CD4-positive, alpha-beta T cell treated with Interleukin-4 for 1 hour (primary cell): ENCODE results near the gene SLC1A6.
"Not testable (repeated sequence)": the region's sequence is repeated elsewhere in the genome, so short reads cannot be mapped to it uniquely, and the experiment has no call there.

Experiments used
- DNase-seq, 2 donors: peaks; one replicate each; pipeline ENCODE4 v3.0.0-alpha.2; 2020 to 2022

Gene SLC1A6

GRCh38 chr19:14979476-14980255 lies at the start of gene SLC1A6:
Gene SLC1A6, minus strand, starts transcription at chr19:14979864. Its CDS starts 6,954 bp downstream, at chr19:14972910.
- DNase-seq, result no peak

- DNase-seq, result no peak
Observed at GRCh38 chr19:15028490-15028889, 48.8 kb upstream of the SLC1A6 start.

GRCh38 chr19:15025217-15025616 lies 45.6 kb upstream of the SLC1A6 start:
- DNase-seq, result peak in 1 of 2 donors; percentile 12

DNA sequence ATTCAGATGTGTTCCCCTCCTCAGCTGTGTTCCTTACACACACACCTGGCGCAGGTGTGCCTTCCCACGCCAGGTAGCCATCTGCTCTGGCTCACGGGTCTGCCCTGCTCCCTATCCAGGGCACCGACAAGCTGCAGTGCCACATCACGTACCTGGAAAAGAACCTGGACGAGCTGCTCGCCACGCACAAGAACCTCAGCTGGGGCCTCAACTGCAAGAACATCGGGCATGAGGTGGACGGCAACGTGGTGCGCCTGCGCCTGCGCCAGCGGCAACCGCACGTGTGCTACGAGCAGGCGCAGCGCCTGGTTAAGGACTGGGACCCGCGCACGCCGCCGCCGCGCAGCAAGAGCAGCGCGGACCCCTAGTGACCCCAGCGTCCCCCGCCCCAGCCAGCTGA lies 43.1 kb upstream of the SLC1A6 start:
- no peak for DNase-seq

GRCh38 chr19:15021286-15022007 lies 41.8 kb upstream of the SLC1A6 start:
- no peak for DNase-seq

DNA sequence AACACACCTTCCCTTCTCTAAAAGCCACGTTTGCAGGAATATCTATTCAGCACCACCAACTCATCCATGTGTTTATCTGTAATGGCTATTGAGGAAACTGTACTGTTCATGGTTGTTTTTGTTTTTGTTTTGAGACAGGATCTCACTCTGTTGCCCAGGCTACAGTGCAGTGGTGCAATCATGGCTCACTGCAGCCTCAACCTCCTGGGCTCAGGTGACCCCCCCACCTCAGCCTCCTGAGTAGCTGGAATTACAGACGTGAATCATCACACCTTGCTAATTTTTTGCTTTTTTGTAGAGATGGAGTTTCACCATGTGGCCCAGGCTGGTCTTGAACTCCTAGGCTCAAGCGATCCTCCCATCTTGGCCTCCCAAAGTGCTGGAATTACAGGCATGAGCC lies 39.2 kb upstream of the SLC1A6 start:
- DNase-seq, result not testable (repeated sequence)

DNA sequence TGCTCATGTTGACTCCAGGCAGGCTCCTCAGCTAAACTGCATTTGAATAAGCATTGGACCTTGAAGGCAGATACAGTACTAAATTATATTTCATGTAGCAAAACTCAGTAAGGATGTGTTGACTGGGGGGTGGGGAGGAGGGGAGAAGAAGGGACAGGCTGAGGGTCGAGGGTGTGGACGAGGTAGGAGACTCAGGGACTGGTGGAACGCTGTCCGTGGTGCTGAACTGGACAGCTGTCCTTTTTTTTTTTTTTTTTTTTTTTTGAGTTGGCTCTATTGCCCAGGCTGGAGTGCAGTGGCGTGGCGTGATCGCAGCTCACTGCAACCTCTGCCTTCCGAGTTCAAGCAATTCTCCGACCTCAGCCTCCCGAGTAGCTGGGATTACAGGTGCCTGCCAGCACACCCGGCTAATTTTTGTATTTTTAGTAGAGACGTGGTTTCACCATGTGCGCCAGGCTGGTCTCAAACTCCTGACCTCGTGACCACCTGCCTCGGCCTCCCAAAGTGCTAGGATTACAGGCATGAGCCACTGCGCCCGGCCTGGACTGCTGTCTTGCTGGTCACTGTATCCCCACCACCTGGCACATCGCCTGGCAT lies 36.4 kb upstream of the SLC1A6 start:
- DNase-seq, result no peak

GRCh38 chr19:15014579-15014978 lies 34.9 kb upstream of the SLC1A6 start:
- no peak for DNase-seq

- no peak for DNase-seq
Observed at GRCh38 chr19:15010501-15011300, 31.0 kb upstream of the SLC1A6 start.

GRCh38 chr19:15008308-15008707 lies 28.6 kb upstream of the SLC1A6 start:
- no peak for DNase-seq

DNA sequence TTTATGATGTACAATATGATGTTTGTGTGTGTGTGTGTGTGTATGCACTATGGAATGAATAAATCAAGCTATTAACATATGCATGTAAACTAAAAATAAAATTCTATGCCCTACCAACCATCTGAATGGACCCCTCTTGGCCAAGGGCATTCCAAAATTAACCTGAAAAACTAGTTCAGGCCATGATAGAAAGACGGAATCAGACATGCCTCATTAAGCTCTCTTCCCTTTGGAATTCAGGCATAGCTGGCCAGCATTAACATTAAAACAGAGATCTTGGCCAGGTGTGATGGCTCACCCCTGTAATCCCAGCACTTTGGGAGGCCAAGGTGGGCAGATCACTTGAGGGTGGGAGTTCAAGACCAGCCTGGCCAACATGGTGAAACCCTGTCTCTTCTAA lies 18.3 kb upstream of the SLC1A6 start:
- no peak for DNase-seq

DNA sequence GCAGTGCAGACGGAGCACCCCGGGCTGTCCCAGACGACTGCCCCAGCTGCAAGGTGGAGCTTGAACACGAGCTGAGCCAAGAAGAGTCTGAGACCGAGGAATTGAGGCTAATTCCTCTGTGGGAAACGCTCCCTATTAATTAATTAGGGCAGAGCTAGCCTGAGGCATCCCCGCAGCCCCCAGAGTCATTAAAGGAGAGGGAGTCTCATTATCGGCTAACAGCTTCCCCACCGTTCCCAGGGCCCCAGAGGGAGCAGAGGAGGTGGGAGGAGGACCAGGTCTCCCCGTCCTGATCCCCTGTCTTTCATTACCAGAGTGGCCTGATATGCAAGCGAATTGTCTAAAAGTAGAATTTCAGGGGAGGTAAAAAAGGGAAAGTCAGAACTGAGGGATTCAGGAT lies 13.1 kb upstream of the SLC1A6 start:
- DNase-seq, result no peak

- no peak for DNase-seq
Observed at GRCh38 chr19:14985133-14985532, 5.5 kb upstream of the SLC1A6 start.

DNA sequence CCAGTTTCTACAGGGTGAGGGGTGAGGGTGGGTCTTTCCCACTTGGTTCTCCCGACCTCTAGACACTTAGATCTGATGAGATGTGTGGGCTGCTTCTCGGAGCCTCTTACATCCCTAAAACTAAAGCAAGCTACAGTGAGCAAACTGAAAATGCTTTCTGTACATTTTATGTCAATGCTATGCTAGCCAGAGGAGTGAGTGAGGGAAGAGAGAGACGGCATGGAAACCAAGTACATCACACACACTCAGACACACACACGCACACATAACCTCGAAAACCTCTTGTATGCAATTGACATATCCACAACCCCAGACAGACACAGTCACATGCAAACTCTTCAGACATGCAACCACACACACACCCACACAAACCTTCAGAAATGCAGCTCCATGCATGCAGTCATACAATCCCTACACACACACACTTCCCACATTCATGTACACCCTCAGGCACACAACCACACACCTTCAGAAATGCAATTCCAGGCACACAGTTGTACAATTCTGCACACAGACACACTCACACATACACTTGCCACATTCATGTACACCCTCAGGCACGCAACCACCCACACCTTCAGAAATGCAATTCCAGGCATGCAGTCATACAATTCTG lies 1.4 kb downstream of the SLC1A6 start:
- DNase-seq, result no peak

GRCh38 chr19:14977128-14977527 lies 2.5 kb downstream of the SLC1A6 start:
- no peak for DNase-seq

DNA sequence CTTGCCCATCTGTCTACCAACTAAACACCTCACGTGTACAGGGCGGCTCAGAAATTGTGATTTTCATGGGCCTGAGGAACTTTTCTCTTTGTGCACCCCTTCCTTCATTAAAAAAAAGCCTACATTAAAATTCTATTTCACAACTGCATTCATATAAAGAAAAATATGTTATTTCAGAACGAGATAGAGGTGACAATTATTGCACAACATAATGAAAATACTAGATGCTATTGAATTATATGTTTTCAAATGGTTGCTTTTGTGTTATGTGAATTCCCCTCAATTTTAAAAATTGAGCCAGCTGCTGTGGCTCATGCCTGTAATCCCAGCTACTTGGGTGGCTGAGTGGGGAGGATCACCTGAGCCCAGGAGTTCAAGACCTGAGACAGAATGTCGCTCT lies 5.2 kb downstream of the SLC1A6 start:
- no peak for DNase-seq

DNA sequence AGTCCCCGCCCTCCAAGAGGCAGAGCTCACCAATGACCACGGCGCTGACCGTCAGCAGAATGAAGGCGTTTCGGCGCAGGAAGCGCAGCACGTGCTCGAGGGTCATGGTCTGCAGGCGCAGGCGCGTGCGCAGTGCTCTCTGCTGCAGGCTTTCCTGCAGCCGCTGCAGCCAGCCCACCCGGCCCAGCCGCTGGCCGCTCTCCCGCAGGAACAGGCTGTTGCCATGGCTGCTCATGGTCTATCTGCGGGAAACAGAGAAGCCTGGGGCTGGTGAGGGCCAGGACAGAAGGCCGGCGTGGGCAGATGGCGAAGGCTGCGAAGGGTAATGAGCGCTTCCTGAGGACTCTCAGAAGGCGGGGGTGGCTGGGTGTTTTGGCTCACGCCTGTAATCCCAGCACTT lies 7.0 kb downstream of the SLC1A6 start:
- DNase-seq, result no peak

DNA sequence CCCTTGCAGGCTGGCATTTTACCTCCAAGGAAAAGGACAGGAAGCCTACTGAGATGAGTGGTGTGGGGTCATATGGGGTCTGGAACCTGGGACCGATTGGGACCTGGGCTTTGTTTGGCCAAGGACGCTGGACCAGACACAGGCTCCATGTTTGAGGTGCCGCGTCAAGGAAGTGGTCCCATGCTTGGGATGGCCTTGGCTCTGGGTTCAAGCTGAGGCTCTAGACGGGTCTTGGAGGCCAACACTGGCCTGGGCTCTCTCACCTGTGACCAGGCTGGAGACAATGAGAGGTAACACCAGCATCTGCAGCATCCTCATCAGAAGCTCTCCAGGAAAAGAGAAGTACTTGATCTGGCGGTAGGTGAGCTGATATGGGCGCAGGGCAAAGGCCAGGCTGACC lies 8.2 kb downstream of the SLC1A6 start:
- DNase-seq, result no peak

DNA sequence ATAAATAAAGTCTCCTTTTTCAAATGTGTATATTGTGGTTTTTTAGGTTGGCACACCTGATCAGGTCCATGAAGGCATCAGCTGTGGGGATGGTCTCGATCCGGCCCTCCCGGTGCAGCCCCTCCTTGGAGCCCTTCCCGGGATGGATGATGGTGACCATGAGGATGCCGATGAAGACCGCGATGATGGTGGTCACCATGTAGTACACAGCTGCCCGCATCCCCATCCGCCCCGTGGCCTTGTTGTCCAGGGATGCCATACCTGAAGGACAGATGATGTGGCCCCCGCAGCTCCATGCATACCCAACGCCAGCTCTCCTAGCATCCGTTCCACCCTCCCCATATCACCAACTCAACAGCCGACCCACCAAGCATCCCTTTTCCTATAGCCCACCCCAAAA lies 11.4 kb downstream of the SLC1A6 start:
- no peak for DNase-seq

DNA sequence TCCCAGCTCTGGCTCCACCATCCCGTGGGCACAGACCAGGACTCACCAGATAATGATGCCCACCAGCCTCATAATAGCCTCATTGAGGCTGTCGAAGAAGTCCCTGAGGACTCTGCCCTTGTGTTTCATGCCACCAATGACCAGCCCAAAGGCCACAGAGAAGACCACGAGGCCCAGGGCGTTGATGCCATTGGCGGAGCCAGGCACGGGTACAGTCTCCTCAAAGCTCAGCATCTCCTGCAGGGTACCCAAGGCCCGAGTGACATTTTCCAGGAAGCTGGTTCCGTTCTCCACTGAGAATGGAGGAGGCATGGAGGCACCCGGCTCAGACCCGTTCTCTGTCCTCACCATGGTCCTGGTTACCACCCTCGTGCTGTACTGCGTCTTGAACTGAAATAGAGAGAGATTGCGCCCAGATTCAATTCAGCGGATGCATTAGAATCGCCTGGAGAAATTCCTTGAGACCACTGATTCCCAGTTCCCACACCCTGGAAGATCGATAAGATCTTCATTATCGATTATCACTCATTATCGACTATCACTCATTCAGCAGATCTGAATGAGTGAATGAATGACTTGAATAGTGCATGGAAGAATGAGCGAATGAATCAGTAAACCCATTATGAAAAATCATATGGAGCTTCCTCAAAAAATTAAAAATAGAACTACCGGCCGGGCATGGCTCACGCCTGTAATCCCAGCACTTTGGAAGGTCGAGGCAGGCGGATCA lies 17.5 kb downstream of the SLC1A6 start:
- DNase-seq, result no peak

DNA sequence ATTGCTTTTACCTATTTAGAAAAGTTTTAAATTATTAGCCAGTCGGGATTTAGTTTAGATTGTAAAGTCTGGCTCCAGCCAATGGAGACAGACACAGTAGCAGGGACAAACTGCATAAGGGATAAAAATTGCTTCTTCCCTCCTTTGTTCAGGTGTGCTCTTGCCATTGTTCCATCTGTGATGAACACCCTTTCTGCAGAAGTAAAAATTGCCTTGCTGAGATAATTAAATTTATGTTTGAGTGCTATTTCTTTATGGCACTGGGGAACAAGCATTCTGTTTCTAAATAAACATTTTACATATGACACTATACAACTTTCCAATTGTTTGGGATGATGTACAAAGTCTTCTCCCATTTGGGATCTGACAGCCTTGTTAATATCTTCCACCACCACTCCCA lies 20.4 kb downstream of the SLC1A6 start:
- no peak for DNase-seq

- DNase-seq, result no peak
Observed at GRCh38 chr19:14957464-14957863, 22.2 kb downstream of the SLC1A6 start.
